HepG2 (cell line): ENCODE data around the gene PRR14. TPM values are rescaled to one million over a fixed set of nuclear protein-coding genes. Genes with fewer than 3 reads are reported as not detected.

ENCODE experiments used
- GLMP ChIP-seq: sonication (generic); formaldehyde crosslinking; IDR thresholded peaks from 2 replicates; pipeline ENCODE4 v1.9.0; 2021; ENCODE audit warnings: missing genetic modification reagents, mild to moderate bottlenecking, borderline replicate concordance
- HDAC1 ChIP-seq: sonication (generic); formaldehyde crosslinking; IDR thresholded peaks from 2 replicates; pipeline ENCODE4 v1.5.1; 2020; ENCODE audit warnings: mild to moderate bottlenecking, missing genetic modification reagents
- HOXA7 ChIP-seq: sonication (generic); formaldehyde crosslinking; IDR thresholded peaks from 2 replicates; pipeline ENCODE4 v1.8.1; 2022; ENCODE audit warnings: mild to moderate bottlenecking, missing genetic modification reagents, moderate library complexity
- KDM4B ChIP-seq: sonication (generic); formaldehyde crosslinking; IDR thresholded peaks from 2 replicates; pipeline ENCODE4 v1.4.0; 2020; ENCODE audit warnings: missing genetic modification reagents
- KLF6 ChIP-seq: IDR thresholded peaks from 2 replicates; pipeline ENCODE4 v1.8.0; 2016; ENCODE audit warnings: missing biosample characterization, missing genetic modification reagents
- MED13 ChIP-seq: sonication (generic); formaldehyde crosslinking; IDR thresholded peaks from 2 replicates; pipeline ENCODE4 v1.5.0; 2020; ENCODE audit warnings: missing genetic modification reagents
- MED8 ChIP-seq: sonication (generic); formaldehyde crosslinking; IDR thresholded peaks from 2 replicates; pipeline ENCODE4 v1.8.1; 2023; ENCODE audit warnings: mild to moderate bottlenecking, missing genetic modification reagents; ENCODE audit not compliant: insufficient replicate concordance
- PLSCR1 ChIP-seq: sonication (generic); formaldehyde crosslinking; IDR thresholded peaks from 2 replicates; pipeline ENCODE4 v1.5.0; 2020; ENCODE audit warnings: missing genetic modification reagents, mild to moderate bottlenecking, borderline replicate concordance
- SNAPC4 ChIP-seq: sonication (generic); formaldehyde crosslinking; IDR thresholded peaks from 2 replicates; pipeline ENCODE4 v1.4.0; 2020; ENCODE audit warnings: mild to moderate bottlenecking, missing genetic modification reagents
- STAT5B ChIP-seq: sonication (generic); formaldehyde crosslinking; IDR thresholded peaks from 2 replicates; pipeline ENCODE4 v1.4.0; 2020; ENCODE audit warnings: missing genetic modification reagents
- ZFP36L2 ChIP-seq: sonication (generic); formaldehyde crosslinking; IDR thresholded peaks from 2 replicates; pipeline ENCODE4 v1.4.0; 2020; ENCODE audit warnings: missing genetic modification reagents
- ZFP62 ChIP-seq: sonication (generic); formaldehyde crosslinking; IDR thresholded peaks from 2 replicates; pipeline ENCODE4 v1.4.0; 2020; ENCODE audit warnings: missing genetic modification reagents
- ZMAT3 ChIP-seq: sonication (generic); formaldehyde crosslinking; conservative IDR thresholded peaks from 2 replicates; pipeline ENCODE4 v1.7.0; 2021; ENCODE audit warnings: missing genetic modification reagents
- ZNF20 ChIP-seq: sonication (generic); formaldehyde crosslinking; IDR thresholded peaks from 2 replicates; pipeline ENCODE4 v1.4.0; 2020; ENCODE audit warnings: mild to moderate bottlenecking, moderate library complexity, missing genetic modification reagents
- ZNF225 ChIP-seq: sonication (generic); formaldehyde crosslinking; IDR thresholded peaks from 2 replicates; pipeline ENCODE4 v1.4.0; 2020; ENCODE audit warnings: mild to moderate bottlenecking, missing genetic modification reagents
- ZNF256 ChIP-seq: sonication (generic); formaldehyde crosslinking; conservative IDR thresholded peaks from 2 replicates; pipeline ENCODE4 v1.4.0; 2020; ENCODE audit warnings: missing genetic modification reagents
- ZNF276 ChIP-seq: sonication (generic); formaldehyde crosslinking; IDR thresholded peaks from 2 replicates; pipeline ENCODE4 v1.4.0; 2020; ENCODE audit warnings: mild to moderate bottlenecking, low read depth, missing genetic modification reagents
- ZNF572 ChIP-seq: sonication (generic); formaldehyde crosslinking; IDR thresholded peaks from 2 replicates; pipeline ENCODE4 v1.5.1; 2020; ENCODE audit warnings: mild to moderate bottlenecking, missing genetic modification reagents
- ZNF589 ChIP-seq: sonication (generic); formaldehyde crosslinking; conservative IDR thresholded peaks from 2 replicates; pipeline ENCODE4 v1.8.0; 2022; ENCODE audit warnings: mild to moderate bottlenecking, moderate library complexity, missing genetic modification reagents
- ZNF660 ChIP-seq: sonication (generic); formaldehyde crosslinking; IDR thresholded peaks from 2 replicates; pipeline ENCODE4 v1.5.1; 2020; ENCODE audit warnings: mild to moderate bottlenecking, low read depth, missing genetic modification reagents, borderline replicate concordance
- ZNF703 ChIP-seq: sonication (generic); formaldehyde crosslinking; IDR thresholded peaks from 2 replicates; pipeline ENCODE4 v1.5.1; 2020; ENCODE audit warnings: missing genetic modification reagents, mild to moderate bottlenecking, moderate library complexity, borderline replicate concordance
- polyA plus RNA-seq, 8 experiments: library from polyadenylated mRNA; depleted of rRNA in 3 of 8; stranded (reverse) in 7 of 8; unstranded in 1 of 8; fragments of >200 nt; fragmentation: Illumina TruSeq in 4 of 8; extraction: Trizol in 4 of 8; gene quantifications; 2 replicates each; pipeline versions ENCODE4 v1.2.1 to v1.2.3, GENCODE V29; 2011 to 2016; ENCODE audit warnings: low read depth in 4 of 8, missing spikeins in 1 of 8, mixed read lengths in 1 of 8; ENCODE audit not compliant: insufficient read depth in 1 of 8
- total RNA-seq, 5 experiments: library from RNA; depleted of rRNA; stranded (reverse); fragments of >200 nt; fragmentation: Illumina TruSeq; extraction: Trizol; gene quantifications; 2 replicates each; pipeline ENCODE4 v1.2.3, GENCODE V29; 2016; ENCODE audit warnings: low read depth in 1 of 5

PRR14 gene
- total and polyA plus RNA-seq, 2 of the 13 experiments (the other 11 are each of a cell fraction or from before 2014, with no cell fraction given), result 8.4 to 11.0 TPM

- no peak for TF ChIP-seq ZNF276 (CRISPR knock-in tag)
- TF ChIP-seq ZNF20 (CRISPR knock-in tag), result no peak
- TF ChIP-seq GLMP, result no peak
- TF ChIP-seq STAT5B (CRISPR knock-in tag), result 0 out of 2 replicates have a peak, but pooled peaks have one; percentile 37
- TF ChIP-seq KDM4B (CRISPR knock-in tag), result no peak
- no peak for TF ChIP-seq HOXA7
- TF ChIP-seq KLF6 (CRISPR knock-in tag), result no peak; the same call in 1 of the 2 replicates
- no peak for TF ChIP-seq ZNF589 (CRISPR knock-in tag)
- no peak for TF ChIP-seq SNAPC4 (CRISPR knock-in tag)
- TF ChIP-seq MED13 (CRISPR knock-in tag), result 0 out of 2 replicates have a peak, but pooled peaks have one; percentile 48
- peak; percentile 26; the same call in 1 of the 2 replicates for TF ChIP-seq ZNF703 (CRISPR knock-in tag)
- TF ChIP-seq HDAC1 (CRISPR knock-in tag), result peak; percentile 80; the same call in 1 of the 2 replicates
- no peak; the same call in 1 of the 2 replicates for TF ChIP-seq ZNF225 (CRISPR knock-in tag)
- TF ChIP-seq ZNF256 (CRISPR knock-in tag), result no peak
- no peak for TF ChIP-seq ZFP62 (CRISPR knock-in tag)
- TF ChIP-seq ZMAT3 (CRISPR knock-in tag), result no peak
- no peak for TF ChIP-seq ZNF660 (CRISPR knock-in tag)
- TF ChIP-seq ZFP36L2 (CRISPR knock-in tag), result no peak
- TF ChIP-seq ZNF572 (CRISPR knock-in tag), result no peak
- 0 out of 2 replicates have a peak, but pooled peaks have one; percentile 50 for TF ChIP-seq PLSCR1 (CRISPR knock-in tag)
- TF ChIP-seq MED8 (CRISPR knock-in tag), result no peak
Measured at GRCh38 chr16:30698816-30699614, 48.3 kb downstream of the PRR14 start, which contains the start of gene SRCAP (continued).
